Type B pancreatic cell (in vitro differentiated cells): Measurements from ENCODE around the gene OPTN. TPM values are rescaled to one million over a fixed set of nuclear protein-coding genes. Genes with fewer than 3 reads are reported as not detected.

Experiments
- DNase-seq: peaks from one replicate; pipeline ENCODE4 v3.0.0; 2021; ENCODE audit warnings: mixed read lengths; ENCODE audit not compliant: unreplicated experiment; ENCODE audit errors: extremely low spot score
- H3K27ac Mint-ChIP-seq: 2 replicates; pipeline ENCODE4 v1.8.0; 2021; ENCODE audit warnings: mild to moderate bottlenecking, mixed read lengths
- H3K27me3 Mint-ChIP-seq: 2 replicates; pipeline ENCODE4 v1.8.0; 2021; ENCODE audit warnings: mixed read lengths
- H3K36me3 Mint-ChIP-seq: 2 replicates; pipeline ENCODE4 v1.8.0; 2021; ENCODE audit warnings: mixed read lengths
- H3K4me1 Mint-ChIP-seq: one replicate; pipeline ENCODE4 v1.8.0; 2021; ENCODE audit warnings: mixed read lengths; ENCODE audit not compliant: unreplicated experiment
- H3K4me3 Mint-ChIP-seq: 2 replicates; pipeline ENCODE4 v1.8.0; 2021; ENCODE audit warnings: mild to moderate bottlenecking, mixed read lengths
- H3K9me3 Mint-ChIP-seq: 2 replicates; pipeline ENCODE4 v1.8.0; 2021; ENCODE audit warnings: mixed read lengths
- CTCF ChIP-seq: fragments of 200-600 bp; sonication (generic); conservative IDR thresholded peaks from 2 replicates; pipeline ENCODE4 v1.5.0; 2021; ENCODE audit warnings: antibody characterized with exemption, mild to moderate bottlenecking
- total RNA-seq: library from RNA; stranded (reverse); gene quantifications from 2 replicates; pipeline ENCODE4 v1.2.1, GENCODE V29; 2021; ENCODE audit warnings: low replicate concordance

Gene OPTN
- total RNA-seq, 1 donor from 2014 or later: 43.2 TPM

- H3K4me3 Mint-ChIP-seq: no peak overlapping the region
- H3K27me3 Mint-ChIP-seq: peaks cover 3% of the 10 kb centered on the region
- no peaks in the 10 kb centered on the region for H3K9me3 Mint-ChIP-seq
- DNase-seq: no peak
- TF ChIP-seq CTCF: peak; percentile 61
- H3K36me3 Mint-ChIP-seq: no peaks in the 10 kb centered on the region
- no peaks in the 10 kb centered on the region for H3K4me1 Mint-ChIP-seq
- no peak overlapping the region for H3K27ac Mint-ChIP-seq
These were observed 43.4 kb upstream of the OPTN start for GRCh38 chr10:13056456-13057077.

DNA sequence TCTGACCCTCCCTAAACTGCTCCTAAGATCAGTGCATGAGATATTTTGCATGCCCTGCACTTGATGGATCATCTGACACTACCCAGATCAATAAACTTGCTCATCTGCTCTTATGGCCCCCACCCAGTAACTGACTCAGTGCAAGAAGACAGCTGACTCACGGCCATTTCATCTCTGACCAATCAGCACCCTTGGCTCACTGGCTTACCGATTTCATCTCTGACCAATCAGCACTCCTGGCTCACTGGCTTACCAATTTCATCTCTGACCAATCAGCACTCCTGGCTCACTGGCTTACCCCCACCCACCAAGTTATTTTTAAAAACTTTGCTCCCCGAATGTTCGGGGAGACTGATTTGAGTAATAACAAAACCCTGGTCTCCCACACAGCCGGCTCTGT is 37.2 kb upstream of the OPTN start:
- Mint-ChIP-seq H3K4me3 (no peak overlapping the region), H3K36me3 (no peaks in the 10 kb centered on the region), H3K27me3 (no peaks in the 10 kb centered on the region), H3K4me1 (no peaks in the 10 kb centered on the region), H3K9me3 (no peaks in the 10 kb centered on the region), H3K27ac (no peak overlapping the region)
- TF ChIP-seq CTCF: no peak
- DNase-seq: no peak

GRCh38 chr10:13066527-13066926 is 33.4 kb upstream of the OPTN start:
- Mint-ChIP-seq H3K9me3 (peaks cover 5% of the 10 kb centered on the region), H3K4me3 (no peak overlapping the region), H3K27me3 (no peaks in the 10 kb centered on the region), H3K27ac (no peak overlapping the region), H3K4me1 (no peaks in the 10 kb centered on the region), H3K36me3 (no peaks in the 10 kb centered on the region)
- DNase-seq: no peak
- no peak for TF ChIP-seq CTCF

DNA sequence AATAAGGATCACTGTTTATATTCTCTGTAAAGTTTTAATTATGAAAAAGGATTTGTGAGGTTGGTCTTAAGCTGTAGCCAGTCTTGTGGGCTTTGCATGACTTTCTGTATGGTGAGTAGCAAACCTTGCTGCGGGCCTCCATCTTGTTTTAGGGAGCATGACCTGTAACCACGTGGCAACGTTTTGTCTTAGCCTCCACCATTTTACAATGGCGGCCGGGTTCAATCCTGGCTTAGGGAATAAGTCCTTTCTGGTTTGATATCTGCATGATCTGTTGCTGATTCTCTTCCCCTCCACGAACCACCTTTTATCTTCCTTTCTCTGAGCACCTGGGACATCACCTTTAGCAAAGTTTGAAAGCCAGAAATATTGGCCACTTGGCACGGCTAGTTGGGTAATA is 32.5 kb upstream of the OPTN start:
- Mint-ChIP-seq H3K27me3 (no peaks in the 10 kb centered on the region), H3K4me1 (no peaks in the 10 kb centered on the region), H3K27ac (no peak overlapping the region), H3K9me3 (peaks cover 5% of the 10 kb centered on the region), H3K4me3 (no peak overlapping the region), H3K36me3 (no peaks in the 10 kb centered on the region)
- no peak for TF ChIP-seq CTCF
- no peak for DNase-seq

DNA sequence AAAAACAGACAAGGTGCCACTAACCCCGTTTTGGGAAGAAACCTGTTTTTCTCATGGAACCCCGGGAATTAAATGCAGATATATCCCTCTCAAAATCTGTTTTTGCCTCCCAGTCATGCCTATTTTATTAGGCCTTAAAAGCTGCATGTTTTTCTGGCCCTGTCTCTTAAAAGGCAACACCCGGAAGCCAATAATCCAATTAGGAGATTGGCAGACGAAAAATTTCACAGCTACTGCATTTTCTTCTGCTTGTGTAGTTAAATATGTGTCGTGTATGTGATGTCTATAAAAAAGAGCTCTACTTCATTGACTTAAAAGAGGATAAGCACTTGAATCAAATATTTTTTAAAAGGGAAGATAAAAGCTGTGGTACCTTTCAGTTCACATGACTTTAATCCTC is 31.9 kb upstream of the OPTN start:
- peaks cover 5% of the 10 kb centered on the region for H3K9me3 Mint-ChIP-seq
- H3K4me3 Mint-ChIP-seq: no peak overlapping the region
- H3K27me3 Mint-ChIP-seq: no peaks in the 10 kb centered on the region
- DNase-seq: no peak
- no peaks in the 10 kb centered on the region for H3K36me3 Mint-ChIP-seq
- TF ChIP-seq CTCF: no peak
- H3K27ac Mint-ChIP-seq: no peak overlapping the region
- H3K4me1 Mint-ChIP-seq: no peaks in the 10 kb centered on the region

DNA sequence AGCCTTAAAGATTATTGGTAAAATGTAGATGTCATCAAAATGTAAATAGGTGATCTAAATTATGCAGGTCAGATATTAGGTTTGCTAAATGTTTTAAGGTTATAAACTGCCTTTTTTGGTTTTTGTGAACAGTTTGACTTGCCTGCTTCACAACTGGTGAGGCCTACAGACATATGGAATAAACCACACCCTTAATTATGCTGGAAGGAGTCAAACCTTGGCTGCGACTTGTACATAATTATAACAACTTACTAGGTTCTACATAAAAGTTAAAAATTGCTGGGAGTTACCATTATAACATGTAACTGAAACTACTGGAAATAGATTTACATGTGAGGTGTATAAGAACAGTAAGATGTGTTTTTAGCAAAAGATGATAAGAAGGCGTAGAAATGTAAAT is 31.5 kb upstream of the OPTN start:
- no peak for DNase-seq
- no peaks in the 10 kb centered on the region for H3K27me3 Mint-ChIP-seq
- no peaks in the 10 kb centered on the region for H3K4me1 Mint-ChIP-seq
- no peaks in the 10 kb centered on the region for H3K36me3 Mint-ChIP-seq
- no peak overlapping the region for H3K27ac Mint-ChIP-seq
- H3K4me3 Mint-ChIP-seq: no peak overlapping the region
- TF ChIP-seq CTCF: no peak
- H3K9me3 Mint-ChIP-seq: peaks cover 5% of the 10 kb centered on the region
